ENCODE measurements around the gene FILIP1. TPM values are rescaled to one million over a fixed set of nuclear protein-coding genes. Genes with fewer than 3 reads are reported as not detected.

FILIP1 gene
- total and polyA plus RNA-seq, 2 of the 4 experiments (the other 2 are of a cell fraction), result under 0.01 to 0.03 TPM

- BruUV-seq (replicated peaks), result no TSS peak
- in situ Hi-C loops (cut with MboI; ENCODE audit: low sequenced_read_pairs), result no loop called here
Measured at GRCh38 chr6:75444899-75445298, 48.7 kb downstream of the FILIP1 start.

More at GRCh38 chr6:75444899-75445298, 48.7 kb downstream of the FILIP1 start:
- no peak overlapping the region for H3K14ac ChIP-seq (replicated peaks; ENCODE audit: low read depth, low read length)
- no peak overlapping the region for H2BK15ac ChIP-seq (ENCODE audit: low read depth, low read length)
- WGBS, 2 experiments (ENCODE audit: extremely low coverage in 2 of 2, insufficient read length in 1 of 2), result 100% methylated on average over 1 of the region's 2 CpGs; no CpG with 5 or more reads in 1 of the 2 experiments
- H3K4me2 ChIP-seq (ENCODE audit: low read depth, low read length), result no peak overlapping the region
- no peaks in the 10 kb centered on the region for H4K20me1 ChIP-seq (ENCODE audit: insufficient read depth, low read length)
- no peak overlapping the region for H2BK120ac ChIP-seq (ENCODE audit: low read depth, low read length)
- H2AK9ac ChIP-seq (replicated peaks; ENCODE audit: low read depth, low read length, poor library complexity), result no peak overlapping the region
- H2AFZ ChIP-seq (replicated peaks; ENCODE audit: low read length, poor library complexity), result no peak overlapping the region
- H3K27me3 ChIP-seq (ENCODE audit: control insufficient read depth, insufficient read depth, low read length), result no peaks in the 10 kb centered on the region
- H4K91ac ChIP-seq (ENCODE audit: insufficient read depth, low read depth, low read length), result no peak overlapping the region
- H2BK20ac ChIP-seq (ENCODE audit: low read depth, low read length), result no peak overlapping the region
- H2AK5ac ChIP-seq (ENCODE audit: low read depth, low read length), result no peak overlapping the region
- H3K9ac ChIP-seq (ENCODE audit: low read depth, low read length), result no peak overlapping the region
- intact Hi-C loops (cut with micrococcal nuclease) (no loop called here), dilution Hi-C loops (cut with HindIII; ENCODE audit: low sequenced_read_pairs, unreplicated experiment) (no loop called here)
- CTCF ChIA-PET, result interaction anchor here (1.1 to 1.5 kb wide), 2 partner anchors 9 to 36 kb away, joined by 4 to 9 read pairs; no protein-coding TSS in a partner anchor
- H3K4me3 ChIP-seq (ENCODE audit: insufficient read depth, low read depth, low read length), result no peak overlapping the region
- no peaks in the 10 kb centered on the region for H3K9me3 ChIP-seq (ENCODE audit: control insufficient read depth, insufficient read depth, low read length)
- no peak for ATAC-seq (ENCODE audit: low read depth)
- H4K8ac ChIP-seq (ENCODE audit: low read depth in 2 of 2, low read length in 2 of 2), result no peak overlapping the region
- H2BK5ac ChIP-seq (ENCODE audit: low read depth, low read length, poor library complexity, severe bottlenecking), result no peak overlapping the region
- H4K5ac ChIP-seq (ENCODE audit: low read depth, low read length), result no peak overlapping the region
- no peak overlapping the region for H3K23ac ChIP-seq (ENCODE audit: low read depth, low read length)
- no peak overlapping the region for H3K4ac ChIP-seq (ENCODE audit: low read depth, low read length)
- POLR2A ChIA-PET (ENCODE audit: unreplicated experiment), result no interaction called here
- DNase-seq, result no peak
- H3K18ac ChIP-seq (ENCODE audit: low read depth, low read length), result no peak overlapping the region
- H3K4me1 ChIP-seq (ENCODE audit: control insufficient read depth, insufficient read depth, low read length), result peaks cover 4% of the 10 kb centered on the region
- no peaks in the 10 kb centered on the region for H3K79me1 ChIP-seq (ENCODE audit: low read depth in 1 of 2, low read length in 2 of 2)
- H3K27ac ChIP-seq (ENCODE audit: insufficient read depth, low read length), result no peak overlapping the region
- H3K36me3 ChIP-seq (ENCODE audit: control insufficient read depth, insufficient read depth, low read length), result no peaks in the 10 kb centered on the region
- no peaks in the 10 kb centered on the region for H3K9me1 ChIP-seq (ENCODE audit: insufficient read depth, low read length)
- H3K56ac ChIP-seq (ENCODE audit: extremely low read depth, insufficient read depth, low read length), result no peak overlapping the region
- TF ChIP-seq USF2 (IDR thresholded peaks at IDR 0.05; ENCODE audit: low read depth, low read length), result no peak
- TF ChIP-seq CEBPB (IDR thresholded peaks at IDR 0.05; ENCODE audit: low read depth, low read length), result no peak
- TF ChIP-seq CTCF (conservative IDR thresholded peaks at IDR 0.05; ENCODE audit: low read depth, low read length), result no peak
- TF ChIP-seq POLR2A (IDR thresholded peaks at IDR 0.05; ENCODE audit: low read depth, low read length), result no peak
- no peak for TF ChIP-seq MAFK (IDR thresholded peaks at IDR 0.05; ENCODE audit: low read depth, low read length)
- no peak for TF ChIP-seq BHLHE40 (IDR thresholded peaks at IDR 0.05; ENCODE audit: low read depth, low read length)
- TF ChIP-seq FOS (IDR thresholded peaks at IDR 0.05; ENCODE audit: low read depth, low read length), result no peak
- TF ChIP-seq RCOR1 (IDR thresholded peaks at IDR 0.05; ENCODE audit: insufficient replicate concordance, low read length), result no peak
- no peak for TF ChIP-seq SMC3 (IDR thresholded peaks at IDR 0.05; ENCODE audit: low read depth, low read length)
- TF ChIP-seq RFX5 (IDR thresholded peaks at IDR 0.05; ENCODE audit: low read depth, low read length), result no peak
- no peak for TF ChIP-seq NFE2L2 (IDR thresholded peaks at IDR 0.05; ENCODE audit: low read depth, low read length)
- TF ChIP-seq MAZ (IDR thresholded peaks at IDR 0.05; ENCODE audit: borderline replicate concordance, low read depth, low read length), result no peak
- TF ChIP-seq MXI1 (IDR thresholded peaks at IDR 0.05; ENCODE audit: borderline replicate concordance, low read depth, low read length), result no peak

All from IMR-90 (cell line).